GM13977 (cell line): ENCODE results near the gene LTO1.
"Not testable (repeated sequence)": the region's sequence is repeated elsewhere in the genome, so short reads cannot be mapped to it uniquely, and the experiment has no call there.

ENCODE experiments used
- DNase-seq: peaks from one replicate; pipeline ENCODE4 v3.0.0; 2012; ENCODE audit warnings: low spot score
- in situ Hi-C: fragments of 300-500 bp; cut with MboI; formaldehyde crosslinking; loops from one replicate; pipeline ENCODE4 v1.12.0; 2022; ENCODE audit warnings: low sequenced_read_pairs, low pct_unique_long_range_greater_than_20kb, mixed read lengths, inconsistent platforms; ENCODE audit not compliant: unreplicated experiment
- TF ChIP-seq, protein P1 (sequence below): IDR thresholded peaks from 2 replicates; pipeline ENCODE4 v1.5.1; 2012; ENCODE audit warnings: mild to moderate bottlenecking, control low read depth; ENCODE audit not compliant: insufficient read depth; ENCODE audit errors: extremely low read depth, missing control alignments

The LTO1 gene

DNA sequence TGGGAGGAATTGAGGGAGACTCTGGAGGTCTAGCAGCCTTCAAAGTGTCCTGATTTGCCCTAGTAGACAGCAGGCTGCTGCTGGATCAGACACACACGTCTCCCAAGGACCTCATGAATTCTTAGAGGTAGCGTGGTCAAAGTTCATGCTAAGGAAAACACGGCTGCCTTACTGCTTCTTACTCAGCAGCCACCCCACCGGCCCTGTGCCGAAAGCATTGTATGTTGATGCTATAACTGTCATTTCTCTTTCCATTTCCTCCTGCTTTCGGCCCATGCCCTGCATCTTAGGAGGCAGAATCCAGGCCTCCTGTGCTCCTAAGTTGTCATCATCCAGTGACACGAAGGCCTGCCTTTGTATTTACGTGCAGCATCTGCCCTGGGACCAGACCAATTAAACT is 44.7 kb downstream of the LTO1 start:
- DNase-seq: no peak
- TF ChIP-seq, protein P1, sequence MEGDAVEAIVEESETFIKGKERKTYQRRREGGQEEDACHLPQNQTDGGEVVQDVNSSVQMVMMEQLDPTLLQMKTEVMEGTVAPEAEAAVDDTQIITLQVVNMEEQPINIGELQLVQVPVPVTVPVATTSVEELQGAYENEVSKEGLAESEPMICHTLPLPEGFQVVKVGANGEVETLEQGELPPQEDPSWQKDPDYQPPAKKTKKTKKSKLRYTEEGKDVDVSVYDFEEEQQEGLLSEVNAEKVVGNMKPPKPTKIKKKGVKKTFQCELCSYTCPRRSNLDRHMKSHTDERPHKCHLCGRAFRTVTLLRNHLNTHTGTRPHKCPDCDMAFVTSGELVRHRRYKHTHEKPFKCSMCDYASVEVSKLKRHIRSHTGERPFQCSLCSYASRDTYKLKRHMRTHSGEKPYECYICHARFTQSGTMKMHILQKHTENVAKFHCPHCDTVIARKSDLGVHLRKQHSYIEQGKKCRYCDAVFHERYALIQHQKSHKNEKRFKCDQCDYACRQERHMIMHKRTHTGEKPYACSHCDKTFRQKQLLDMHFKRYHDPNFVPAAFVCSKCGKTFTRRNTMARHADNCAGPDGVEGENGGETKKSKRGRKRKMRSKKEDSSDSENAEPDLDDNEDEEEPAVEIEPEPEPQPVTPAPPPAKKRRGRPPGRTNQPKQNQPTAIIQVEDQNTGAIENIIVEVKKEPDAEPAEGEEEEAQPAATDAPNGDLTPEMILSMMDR: no peak
- in situ Hi-C loops: loop anchor here (10.0 kb wide), 1 partner anchor 536 kb away; no protein-coding TSS in a partner anchor

DNA sequence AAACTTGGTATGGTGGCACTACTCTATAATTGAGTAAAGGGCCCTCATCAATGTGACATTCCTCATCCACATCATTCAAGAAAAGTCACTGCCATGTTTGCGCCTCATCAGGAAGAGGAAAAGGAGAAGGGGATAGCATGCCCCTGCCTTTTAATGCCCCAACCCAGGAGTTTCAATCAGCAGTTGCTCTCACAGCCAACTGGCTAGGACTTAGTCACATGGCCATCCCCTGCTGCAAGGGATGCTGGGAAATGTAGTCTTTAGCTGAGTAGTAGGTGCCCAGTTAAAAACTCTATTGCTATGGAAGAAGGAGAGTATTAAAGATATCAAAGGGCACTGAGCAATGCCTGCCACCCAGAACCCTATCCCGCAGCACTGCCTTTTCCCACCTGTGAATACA is 45.1 kb downstream of the LTO1 start:
- TF ChIP-seq, protein P1: no peak
- no peak for DNase-seq
- in situ Hi-C loops: loop anchor here (10.0 kb wide), 1 partner anchor 535 kb away; no protein-coding TSS in a partner anchor

DNA sequence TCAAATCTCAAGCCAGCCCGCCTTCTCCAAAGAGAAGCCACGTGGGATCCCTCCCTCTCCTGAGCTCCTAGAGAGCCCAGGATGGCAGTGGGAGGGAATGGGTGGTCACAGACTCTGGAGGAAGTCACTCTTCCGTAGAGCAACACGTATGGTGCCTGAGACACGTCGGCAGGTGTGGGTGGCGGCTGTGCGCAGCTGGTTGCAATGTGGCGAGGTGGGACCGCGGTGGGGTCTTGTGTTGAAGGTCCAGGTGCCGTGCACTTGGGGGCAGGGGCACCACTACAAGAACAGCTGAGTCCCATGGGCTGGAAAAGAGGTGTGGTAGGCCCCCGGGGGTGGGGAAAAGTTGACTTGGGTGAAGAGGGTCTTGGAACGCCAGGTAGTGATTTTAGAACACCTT is 47.6 kb downstream of the LTO1 start:
- in situ Hi-C loops: no loop called here
- no peak for DNase-seq
- TF ChIP-seq, protein P1: no peak

DNA sequence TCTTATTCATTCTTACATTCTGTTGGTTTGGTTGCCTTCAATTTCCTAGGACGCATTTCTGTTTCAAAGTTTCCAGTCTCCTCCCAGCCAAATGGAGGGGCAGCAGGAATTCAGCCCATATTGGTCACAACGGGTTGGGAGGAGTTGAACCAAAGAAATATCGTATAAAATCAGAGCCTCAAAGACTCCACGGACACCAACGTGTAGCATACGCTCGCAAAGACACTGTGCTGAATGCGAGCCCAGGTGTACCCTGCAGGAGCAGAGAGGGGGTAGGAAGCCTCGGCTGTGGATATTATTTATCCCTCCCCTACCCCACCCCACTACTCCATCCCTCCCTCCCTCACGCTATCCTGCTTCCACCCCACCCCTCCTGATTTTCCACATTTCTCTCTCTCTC is 49.7 kb downstream of the LTO1 start:
- no peak for DNase-seq
- TF ChIP-seq, protein P1: no peak
- in situ Hi-C loops: no loop called here

DNA sequence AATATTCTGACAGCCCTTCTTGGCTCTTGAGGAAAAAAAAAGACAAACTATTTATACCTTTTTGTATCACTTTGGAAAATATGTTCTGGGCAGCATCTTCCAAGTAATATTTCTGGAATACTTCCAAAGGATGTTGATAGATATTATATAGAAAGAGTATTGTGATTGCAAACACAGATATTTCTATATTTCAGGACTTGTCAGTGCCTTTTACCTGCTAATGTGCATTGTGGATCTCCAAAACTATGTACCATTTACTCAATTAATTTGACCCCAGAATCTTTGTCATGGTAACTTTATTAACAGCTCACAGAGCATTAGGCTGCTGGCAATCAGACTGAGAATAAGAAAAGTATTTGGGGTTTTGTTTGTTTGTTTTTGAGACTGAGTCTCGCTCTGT is 50.9 kb downstream of the LTO1 start:
- DNase-seq: no peak
- TF ChIP-seq, protein P1: no peak
- in situ Hi-C loops: no loop called here

DNA sequence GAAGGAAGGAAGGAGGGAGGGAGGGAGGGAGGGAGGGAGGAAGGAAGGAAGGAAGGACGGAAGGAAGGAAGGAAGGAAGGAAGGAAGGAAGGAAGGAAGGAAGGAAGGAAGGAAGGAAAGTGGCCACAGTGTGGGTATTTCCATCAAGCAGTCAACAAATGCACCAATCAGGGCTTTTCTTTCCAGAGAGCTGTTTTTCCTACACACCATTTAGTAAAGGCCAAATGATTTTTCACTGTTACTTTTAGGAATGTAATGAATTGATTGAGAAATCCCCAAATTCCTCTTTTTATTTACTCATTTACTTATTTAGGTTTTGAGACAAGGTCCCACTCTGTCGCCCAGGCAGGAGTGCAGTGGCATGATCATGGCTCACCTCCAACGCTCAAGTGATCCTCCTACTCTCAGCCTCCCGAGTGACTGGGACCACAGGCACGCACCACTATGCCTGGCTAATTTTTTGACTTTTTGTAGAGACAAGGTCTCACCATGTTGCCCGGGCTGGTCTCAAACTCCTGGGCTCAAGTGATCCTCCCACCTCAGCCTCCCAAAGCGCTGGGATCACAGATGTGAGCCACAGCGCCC is 53.0 kb downstream of the LTO1 start:
- in situ Hi-C loops, DNase-seq: not testable (repeated sequence)

DNA sequence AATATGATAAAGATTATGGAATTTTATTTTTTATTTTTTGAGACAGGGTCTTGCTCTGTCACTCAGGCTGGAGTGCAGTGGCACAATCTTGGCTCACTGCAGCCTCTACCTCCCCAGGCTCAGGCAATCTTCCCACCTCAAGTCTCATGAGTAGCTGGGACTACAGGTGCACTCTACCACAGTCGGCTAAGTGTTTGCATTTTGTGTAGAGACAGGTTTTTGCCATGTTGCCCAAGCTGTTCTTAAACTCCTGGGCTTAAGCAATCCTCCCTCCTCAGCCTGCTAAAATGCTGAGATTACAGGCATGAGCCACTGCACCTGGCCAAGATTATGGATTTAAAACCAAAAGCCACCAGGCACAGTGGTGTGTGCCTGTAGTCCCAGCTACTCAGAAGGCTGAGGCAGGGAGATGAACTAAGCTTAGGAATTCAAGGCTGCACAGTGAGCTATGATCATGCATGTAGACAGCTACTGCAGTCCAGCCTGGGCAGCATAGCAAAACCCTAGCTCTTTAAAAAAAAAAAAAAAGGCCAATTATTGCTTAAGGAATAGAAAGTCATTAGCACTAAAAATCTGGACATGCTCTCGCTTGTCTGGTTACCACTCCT is 54.4 kb downstream of the LTO1 start:
- in situ Hi-C loops: no loop called here
- TF ChIP-seq, protein P1: no peak
- DNase-seq: no peak
